ENCODE results near the gene MYOD1.

MYOD1 gene

DNA sequence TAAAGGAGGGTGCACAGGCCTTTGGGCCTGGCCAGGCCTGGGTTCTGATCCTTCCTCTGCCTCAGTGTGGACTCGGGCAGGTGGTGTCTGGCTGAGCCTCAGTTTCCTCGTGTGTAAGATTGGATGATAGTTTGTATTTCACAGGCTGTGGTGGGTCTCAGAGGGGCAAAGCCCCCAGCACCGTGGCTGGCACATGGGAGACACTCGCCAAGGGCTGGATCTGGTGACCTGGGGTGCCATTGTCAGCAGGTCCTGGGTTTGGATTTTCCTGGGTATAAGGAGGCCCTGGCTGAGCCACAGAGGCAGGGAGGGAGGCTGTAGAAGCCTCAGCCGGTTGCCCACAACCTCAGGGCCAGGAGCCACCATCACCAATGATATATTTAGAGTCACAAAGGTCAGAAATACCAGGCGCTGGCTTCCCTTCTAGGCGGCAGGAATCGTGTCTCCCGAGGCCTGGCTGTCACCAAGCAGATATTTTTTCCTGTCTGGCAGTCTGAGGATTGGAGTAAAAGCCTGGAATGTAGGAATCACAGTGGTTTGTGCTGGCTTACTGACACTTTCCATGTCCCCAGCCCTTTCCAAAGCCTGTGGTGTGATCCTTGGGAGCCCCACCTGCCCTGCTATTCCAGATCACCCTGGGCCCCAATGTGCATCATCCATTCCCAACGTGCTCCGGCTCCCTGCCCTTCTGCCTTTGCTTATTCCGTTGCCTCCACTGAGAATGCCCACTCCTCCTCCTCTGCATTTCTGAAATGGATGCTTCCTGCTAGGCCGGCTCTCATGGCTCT is 30.8 kb downstream of the MYOD1 start:
- no peak for DNase-seq (ENCODE audit: low read depth in 2 of 2)

GRCh38 chr11:17750801-17751165 is 31.4 kb downstream of the MYOD1 start:
- DNase-seq (ENCODE audit: low read depth in 2 of 2), result no peak

GRCh38 chr11:17751558-17751957 is 32.2 kb downstream of the MYOD1 start:
- DNase-seq (ENCODE audit: low read depth in 2 of 2), result no peak

GRCh38 chr11:17752144-17752543 is 32.8 kb downstream of the MYOD1 start:
- no peak for DNase-seq (ENCODE audit: low read depth in 2 of 2)

DNA sequence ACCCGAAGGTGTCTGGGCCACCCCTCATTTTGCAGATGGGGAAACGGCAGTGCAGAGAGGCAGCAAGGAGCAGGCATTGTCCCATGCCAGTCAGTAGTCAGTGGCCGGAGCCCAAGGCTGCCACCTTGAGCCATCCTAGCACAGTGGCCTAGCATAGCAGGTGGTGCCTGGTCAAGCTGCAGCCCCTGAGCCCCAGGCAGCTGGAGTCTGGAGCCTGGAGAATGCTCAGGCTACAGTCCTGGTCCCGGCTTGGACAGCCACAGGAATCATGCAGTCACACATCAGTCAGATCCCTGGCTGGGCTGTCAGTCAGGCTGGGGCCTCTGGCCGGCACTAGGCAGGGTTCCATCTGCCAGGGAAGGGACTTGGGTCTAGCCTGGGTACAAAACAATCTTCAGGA is 33.8 kb downstream of the MYOD1 start:
- no peak for DNase-seq (ENCODE audit: low read depth in 2 of 2)

DNA sequence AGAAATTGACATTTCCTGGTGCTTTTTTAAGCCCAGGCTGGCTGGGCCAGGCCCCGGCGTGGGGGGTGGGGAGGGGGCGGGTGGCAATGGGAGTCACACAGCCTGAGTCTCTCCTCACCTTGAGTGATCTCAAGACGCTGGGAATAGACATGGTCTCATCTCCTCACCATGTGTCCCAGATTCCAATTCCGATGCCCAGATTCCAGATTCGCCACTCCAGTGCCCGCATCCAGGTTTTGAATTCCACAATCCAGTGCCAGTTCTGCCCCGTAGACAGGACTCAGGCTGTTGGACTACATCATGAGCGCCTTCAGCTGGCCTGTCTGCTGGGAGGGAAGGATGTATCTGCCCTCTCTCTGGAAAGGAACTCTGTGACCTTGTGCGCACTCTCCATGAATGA is 34.3 kb downstream of the MYOD1 start:
- no peak for DNase-seq (ENCODE audit: low read depth in 2 of 2)

- no peak for DNase-seq (ENCODE audit: low read depth in 2 of 2)
Observed at GRCh38 chr11:17755891-17756290, 36.5 kb downstream of the MYOD1 start.

GRCh38 chr11:17760102-17761029 is 41.0 kb downstream of the MYOD1 start:
- peak; percentile 11 to 14 for DNase-seq (ENCODE audit: low read depth in 2 of 2)

DNA sequence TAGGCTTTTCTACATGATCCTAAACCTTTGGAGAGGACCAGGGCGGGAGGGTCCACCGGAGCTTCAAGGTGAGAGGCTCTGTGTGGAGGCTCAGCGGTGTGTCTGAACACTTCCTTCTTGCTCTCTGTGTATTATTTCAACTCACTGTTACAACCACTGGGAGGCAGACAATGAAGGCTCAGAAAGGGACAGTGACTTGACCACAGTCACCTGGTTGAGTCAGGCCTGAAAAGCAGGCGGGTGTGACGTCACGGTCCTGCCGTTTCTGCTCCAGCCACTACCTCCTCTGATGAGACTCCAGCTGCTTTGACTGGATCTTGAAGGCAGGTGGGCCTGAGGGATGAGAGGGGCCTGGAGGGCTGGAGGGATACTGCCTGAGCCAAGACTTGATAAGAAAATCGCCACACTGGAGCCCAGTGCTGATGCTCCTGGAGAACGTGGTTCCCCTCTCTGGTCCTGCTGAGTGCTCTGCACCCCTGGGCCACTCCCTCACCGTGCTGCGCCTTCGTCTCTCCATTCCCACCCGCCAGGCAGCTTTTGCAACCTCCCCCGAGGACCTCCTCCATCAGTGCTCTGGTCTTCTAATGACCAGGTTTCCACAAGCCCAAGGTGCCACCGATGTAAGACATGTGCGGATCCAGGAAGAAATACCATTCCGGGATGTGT is 43.1 kb downstream of the MYOD1 start:
- no peak for DNase-seq (ENCODE audit: low read depth in 2 of 2)

GRCh38 chr11:17763244-17763643 is 43.9 kb downstream of the MYOD1 start:
- no peak for DNase-seq (ENCODE audit: low read depth in 2 of 2)

DNA sequence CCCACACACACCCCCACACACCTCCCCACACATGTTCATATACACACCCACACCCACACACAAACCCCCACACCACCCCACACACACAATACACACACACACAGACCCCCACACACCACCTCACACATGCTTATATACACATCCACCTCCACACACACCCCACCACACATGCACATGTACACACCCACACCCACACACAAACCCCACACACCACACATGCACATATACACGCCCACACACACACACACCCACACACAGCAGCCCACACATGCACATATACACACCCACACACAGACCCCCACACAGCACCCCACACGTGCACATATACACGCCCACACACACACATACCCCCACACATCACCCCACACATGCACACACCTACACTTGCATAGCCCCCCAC is 44.3 kb downstream of the MYOD1 start:
- no peak for DNase-seq (ENCODE audit: low read depth in 2 of 2)

GRCh38 chr11:17764446-17765218 is 45.3 kb downstream of the MYOD1 start:
- DNase-seq (ENCODE audit: low read depth in 2 of 2), result no peak

DNA sequence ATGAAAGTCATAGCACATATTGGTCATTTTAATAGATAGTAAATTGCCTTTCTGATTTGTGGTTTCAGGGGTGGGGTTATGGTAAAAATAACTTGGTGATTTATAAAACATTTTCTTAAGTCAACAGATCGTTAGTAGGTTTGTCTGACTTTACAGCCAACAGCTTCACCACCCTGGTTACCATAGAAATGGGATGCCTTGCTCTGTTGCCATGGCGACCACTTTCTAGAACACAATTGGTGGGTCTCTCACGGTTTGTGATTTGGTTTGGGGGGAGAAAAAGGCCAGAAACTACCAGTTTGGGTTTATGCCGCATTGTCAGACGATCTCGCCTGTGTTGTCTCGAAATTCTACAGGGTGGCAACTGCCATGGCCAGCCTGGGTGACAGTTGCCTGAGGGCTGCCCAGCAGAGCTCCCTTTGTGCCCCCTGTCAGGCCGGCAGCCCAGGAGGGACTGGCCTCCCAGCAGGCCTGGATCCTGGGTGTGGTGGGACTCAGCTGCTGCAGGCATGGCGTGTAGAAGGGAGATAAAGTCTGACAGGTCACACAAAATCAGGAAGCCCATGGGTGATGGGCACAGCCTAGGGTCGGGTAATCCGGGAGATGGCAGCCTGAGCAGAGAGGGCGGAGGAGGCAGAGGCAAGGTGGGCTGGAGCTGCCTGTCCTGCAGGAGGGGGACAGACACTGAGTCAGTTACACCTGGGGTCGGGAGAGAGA is 46.1 kb downstream of the MYOD1 start:
- DNase-seq (ENCODE audit: low read depth in 2 of 2), result no peak

GRCh38 chr11:17766073-17766359 is 46.6 kb downstream of the MYOD1 start:
- no peak for DNase-seq (ENCODE audit: low read depth in 2 of 2)

- DNase-seq (ENCODE audit: low read depth in 2 of 2), result no peak
Observed at GRCh38 chr11:17766590-17766989, 47.2 kb downstream of the MYOD1 start.

DNA sequence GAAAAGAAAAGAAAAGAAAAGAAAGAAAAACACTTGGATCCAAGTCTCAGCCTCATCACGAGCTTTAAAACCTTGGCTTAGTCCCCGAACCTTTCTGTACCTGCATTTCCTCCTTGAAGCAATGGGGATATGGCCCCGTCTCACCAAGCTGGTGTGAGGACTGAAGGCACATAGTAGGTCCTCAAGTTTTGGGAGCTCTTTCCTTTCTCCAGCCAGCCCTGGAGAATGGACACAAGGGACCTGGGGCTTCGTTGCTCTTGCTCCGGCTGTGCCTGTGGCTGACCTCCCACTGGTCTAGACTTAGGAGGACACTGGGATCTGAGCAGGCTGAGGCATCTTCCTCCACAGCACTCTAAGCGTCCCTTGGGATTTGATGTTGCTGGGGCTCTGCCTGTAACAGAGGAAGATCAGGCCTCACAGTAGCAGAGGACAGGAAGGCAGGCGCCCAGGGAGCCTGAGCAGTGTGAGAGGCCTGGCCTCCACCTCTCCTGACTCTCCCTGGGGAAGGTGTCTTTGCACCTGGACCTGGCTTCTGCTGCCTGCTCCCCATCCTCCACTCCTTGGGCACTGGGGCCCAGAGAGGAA is 48.0 kb downstream of the MYOD1 start:
- no peak for DNase-seq (ENCODE audit: low read depth in 2 of 2)

DNA sequence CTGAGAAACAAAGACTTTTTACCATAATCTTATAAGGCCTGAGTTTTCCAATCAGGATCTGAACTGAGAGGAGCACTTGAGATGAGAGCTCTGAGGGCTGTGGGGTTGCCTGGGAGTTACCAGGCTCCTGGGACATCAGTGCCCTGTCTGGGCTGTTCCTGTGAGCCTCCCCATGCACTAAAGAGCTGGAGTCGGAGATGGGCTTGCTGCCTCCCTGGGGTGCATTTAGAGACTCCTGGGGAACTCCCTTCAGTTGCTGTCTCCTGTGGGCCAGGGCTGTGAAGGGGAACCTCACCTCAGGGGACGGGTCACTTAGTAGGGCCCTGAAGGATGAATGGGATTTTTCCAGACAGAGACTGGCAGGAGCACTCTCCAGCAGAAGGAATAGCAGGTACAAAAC is 48.5 kb downstream of the MYOD1 start:
- no peak for DNase-seq (ENCODE audit: low read depth in 2 of 2)

- DNase-seq (ENCODE audit: low read depth in 2 of 2), result no peak
Observed at GRCh38 chr11:17768547-17768946, 49.2 kb downstream of the MYOD1 start.

DNA sequence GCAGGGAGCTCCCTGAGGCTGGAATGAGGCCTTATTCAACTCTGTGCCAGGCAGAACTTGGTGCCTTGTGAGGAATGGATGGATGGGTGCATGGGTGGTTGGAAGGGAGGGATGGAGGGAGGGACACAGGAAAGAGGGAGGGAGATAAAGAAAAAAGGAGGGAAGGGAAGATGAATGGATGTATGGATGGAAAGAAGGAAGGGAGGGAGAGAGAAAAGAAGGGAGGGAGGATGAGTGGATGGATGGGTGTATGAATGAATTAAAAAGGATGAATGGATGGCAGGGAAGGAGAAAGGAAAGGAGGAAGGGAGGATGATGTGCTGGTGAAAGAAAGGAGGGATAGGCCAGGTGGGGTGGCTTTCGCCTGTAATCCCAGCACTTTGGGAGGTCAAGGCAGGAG is 49.8 kb downstream of the MYOD1 start:
- no peak for DNase-seq (ENCODE audit: low read depth in 2 of 2)

GRCh38 chr11:17770048-17770652 is 50.8 kb downstream of the MYOD1 start:
- DNase-seq (ENCODE audit: low read depth in 2 of 2), result no peak
